ENCODE data around the gene SLX4IP. TPM values are rescaled to one million over a fixed set of nuclear protein-coding genes. Genes with fewer than 3 reads are reported as not detected.

The SLX4IP gene
- total and polyA plus RNA-seq, 2 donors (not counting 1 experiment from before 2014, with no cell fraction given) = 2.0 to 8.1 TPM

GRCh38 chr20:10641467-10641866 is 206.4 kb downstream of the SLX4IP start:
- no peak overlapping the region for H3K4me3 Mint-ChIP-seq
- Histone ChIP-seq H3K36me3 (replicated peaks in 1 of 2; ENCODE audit: control extremely low read depth in 1 of 2, control insufficient read depth in 1 of 2, extremely low read depth in 1 of 2, insufficient read depth in 2 of 2, low read length in 1 of 2) (no peaks in the 10 kb centered on the region), H3K4me2 (replicated peaks; ENCODE audit: low read depth, low read length, poor library complexity, severe bottlenecking) (no peak overlapping the region), H3K4me1 (ENCODE audit: control insufficient read depth in 2 of 2, insufficient read depth in 2 of 2, low read length in 2 of 2) (no peaks in the 10 kb centered on the region), H2AFZ (ENCODE audit: insufficient read depth, low read depth, low read length, poor library complexity, severe bottlenecking) (no peak overlapping the region), H3K27me3 (replicated peaks in 1 of 4; ENCODE audit: control extremely low read depth in 1 of 4, control insufficient read depth in 3 of 4, insufficient read depth in 4 of 4, low read length in 3 of 4) (no peaks in the 10 kb centered on the region), H3K9me3 (ENCODE audit: control extremely low read depth in 1 of 3, control insufficient read depth in 2 of 3, insufficient read depth in 1 of 3, low read length in 2 of 3) (no peaks in the 10 kb centered on the region), H3K79me2 (ENCODE audit: control insufficient read depth, insufficient read depth, low read length) (no peaks in the 10 kb centered on the region), H3K4me3 (ENCODE audit: control extremely low read depth in 1 of 5, extremely low read depth in 1 of 5, insufficient read depth in 1 of 5, low read depth in 2 of 5, low read length in 4 of 5) (no peak overlapping the region), H4K20me1 (ENCODE audit: control insufficient read depth, insufficient read depth, low read length, poor library complexity, severe bottlenecking) (no peaks in the 10 kb centered on the region), H3K27ac (ENCODE audit: low read length in 2 of 2) (no peak overlapping the region), H3K9ac (ENCODE audit: low read length) (no peak overlapping the region)
- peaks cover 3% of the 10 kb centered on the region for H3K27me3 Mint-ChIP-seq
- H3K9me3 Mint-ChIP-seq (ENCODE audit: insufficient read depth) = no peaks in the 10 kb centered on the region
- H3K27ac Mint-ChIP-seq = no peak overlapping the region
- DNase-seq = no peak
- ChIA-PET POLR2A (no interaction called here), CTCF (no interaction called here)
- TF ChIP-seq EZH2 (IDR thresholded peaks at IDR 0.05; ENCODE audit: borderline replicate concordance, insufficient read depth, low read depth, low read length, poor library complexity, severe bottlenecking) (no peak), CTCF (IDR thresholded peaks at IDR 0.05) (no peak)
- intact Hi-C loops (cut with micrococcal nuclease) = no loop called here
- no peak for ATAC-seq (ENCODE audit: low read depth)
- WGBS (ENCODE audit: insufficient coverage) = 97% methylated on average over 12 of the region's 12 CpGs
- no peaks in the 10 kb centered on the region for H3K4me1 Mint-ChIP-seq

- no peak for DNase-seq
- POLR2A ChIA-PET = no interaction called here
- intact Hi-C loops (cut with micrococcal nuclease) = no loop called here
- no peak overlapping the region for H3K9ac ChIP-seq (ENCODE audit: low read length)
- no peak for TF ChIP-seq CTCF (IDR thresholded peaks at IDR 0.05)
- no peaks in the 10 kb centered on the region for H3K36me3 ChIP-seq (replicated peaks in 1 of 2; ENCODE audit: control extremely low read depth in 1 of 2, control insufficient read depth in 1 of 2, extremely low read depth in 1 of 2, insufficient read depth in 2 of 2, low read length in 1 of 2)
- Mint-ChIP-seq H3K27me3 (peaks cover 3% of the 10 kb centered on the region), H3K4me3 (no peak overlapping the region), H3K27ac (no peak overlapping the region), H3K4me1 (no peaks in the 10 kb centered on the region), H3K9me3 (ENCODE audit: insufficient read depth) (no peaks in the 10 kb centered on the region)
- H3K4me2 ChIP-seq (replicated peaks; ENCODE audit: low read depth, low read length, poor library complexity, severe bottlenecking) = no peak overlapping the region
- CTCF ChIA-PET = no interaction called here
- no peak for ATAC-seq (ENCODE audit: low read depth)
- H3K27ac ChIP-seq (ENCODE audit: low read length in 2 of 2) = no peak overlapping the region
- no peaks in the 10 kb centered on the region for H3K9me3 ChIP-seq (ENCODE audit: control extremely low read depth in 1 of 3, control insufficient read depth in 2 of 3, insufficient read depth in 1 of 3, low read length in 2 of 3)
- no peaks in the 10 kb centered on the region for H3K79me2 ChIP-seq (ENCODE audit: control insufficient read depth, insufficient read depth, low read length)
- H2AFZ ChIP-seq (ENCODE audit: insufficient read depth, low read depth, low read length, poor library complexity, severe bottlenecking) = no peak overlapping the region
- H3K4me3 ChIP-seq (ENCODE audit: control extremely low read depth in 1 of 5, extremely low read depth in 1 of 5, insufficient read depth in 1 of 5, low read depth in 2 of 5, low read length in 4 of 5) = no peak overlapping the region
- H3K4me1 ChIP-seq (ENCODE audit: control insufficient read depth in 2 of 2, insufficient read depth in 2 of 2, low read length in 2 of 2) = no peaks in the 10 kb centered on the region
- H4K20me1 ChIP-seq (ENCODE audit: control insufficient read depth, insufficient read depth, low read length, poor library complexity, severe bottlenecking) = no peaks in the 10 kb centered on the region
- WGBS (ENCODE audit: insufficient coverage) = 97% methylated on average over 5 of the region's 7 CpGs
- H3K27me3 ChIP-seq (replicated peaks in 1 of 4; ENCODE audit: control extremely low read depth in 1 of 4, control insufficient read depth in 3 of 4, insufficient read depth in 4 of 4, low read length in 3 of 4) = no peaks in the 10 kb centered on the region
Measured at GRCh38 chr20:10641893-10642292, 206.8 kb downstream of the SLX4IP start.

Data from B cell (primary cell).